Measurements from ENCODE around the gene DRD2.

DRD2 gene

GRCh38 chr11:113363406-113363805 lies 111.8 kb downstream of the DRD2 start:
- no peak for DNase-seq
